ENCODE results near the gene MTMR10. TPM values are rescaled to one million over a fixed set of nuclear protein-coding genes. Genes with fewer than 3 reads are reported as not detected.

Gene MTMR10
- total and polyA plus RNA-seq, 8 donors = 27.0 to 34.3 (median 31.2) TPM

DNA sequence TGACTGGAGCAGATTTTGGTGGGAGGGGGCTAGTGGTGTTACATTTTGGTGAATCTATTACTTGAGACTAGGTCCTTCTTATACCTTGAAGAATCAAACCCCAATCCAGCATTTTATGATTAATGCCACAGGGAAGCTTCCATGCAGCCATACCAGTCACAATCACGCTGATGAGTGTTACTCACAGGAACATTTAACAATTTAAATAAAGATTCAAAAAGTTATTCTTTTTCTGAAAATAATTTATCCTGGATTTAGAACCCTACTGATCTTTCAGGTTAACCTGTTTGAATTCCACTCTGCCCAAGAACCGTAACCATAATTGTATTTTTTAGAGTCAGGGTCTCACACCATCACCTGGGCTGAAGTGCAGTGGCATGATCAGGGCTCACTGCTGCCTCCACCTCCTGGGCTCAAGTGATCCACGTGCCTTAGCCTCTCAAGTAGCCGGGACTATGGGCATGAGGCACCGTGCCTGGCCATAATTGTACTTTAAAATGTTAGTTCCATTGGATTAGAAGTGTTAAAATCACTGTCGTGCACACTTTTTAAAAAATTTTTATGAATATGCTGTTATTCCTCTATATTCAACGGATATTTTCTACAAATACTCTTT is 929 bp upstream of the MTMR10 start:
- peak; percentile 59 for ATAC-seq
- H3K27me3 ChIP-seq = no peaks in the 10 kb centered on the region
- H3K4me3 ChIP-seq = peak overlapping the region; percentile 79 to 86
- peak in 2 of 4 donors; percentile 42 to 68 for DNase-seq
- H3K36me3 ChIP-seq = peaks cover 0 to 3% of the 10 kb centered on the region in 2 donors
- TF ChIP-seq, protein P1, sequence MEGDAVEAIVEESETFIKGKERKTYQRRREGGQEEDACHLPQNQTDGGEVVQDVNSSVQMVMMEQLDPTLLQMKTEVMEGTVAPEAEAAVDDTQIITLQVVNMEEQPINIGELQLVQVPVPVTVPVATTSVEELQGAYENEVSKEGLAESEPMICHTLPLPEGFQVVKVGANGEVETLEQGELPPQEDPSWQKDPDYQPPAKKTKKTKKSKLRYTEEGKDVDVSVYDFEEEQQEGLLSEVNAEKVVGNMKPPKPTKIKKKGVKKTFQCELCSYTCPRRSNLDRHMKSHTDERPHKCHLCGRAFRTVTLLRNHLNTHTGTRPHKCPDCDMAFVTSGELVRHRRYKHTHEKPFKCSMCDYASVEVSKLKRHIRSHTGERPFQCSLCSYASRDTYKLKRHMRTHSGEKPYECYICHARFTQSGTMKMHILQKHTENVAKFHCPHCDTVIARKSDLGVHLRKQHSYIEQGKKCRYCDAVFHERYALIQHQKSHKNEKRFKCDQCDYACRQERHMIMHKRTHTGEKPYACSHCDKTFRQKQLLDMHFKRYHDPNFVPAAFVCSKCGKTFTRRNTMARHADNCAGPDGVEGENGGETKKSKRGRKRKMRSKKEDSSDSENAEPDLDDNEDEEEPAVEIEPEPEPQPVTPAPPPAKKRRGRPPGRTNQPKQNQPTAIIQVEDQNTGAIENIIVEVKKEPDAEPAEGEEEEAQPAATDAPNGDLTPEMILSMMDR (IDR thresholded peaks at IDR 0.05) = no peak
- peak overlapping the region; percentile 98 to 99 for H3K27ac ChIP-seq
- H3K9me3 ChIP-seq = no peaks in the 10 kb centered on the region
- H3K4me1 ChIP-seq = peaks cover 11 to 36% of the 10 kb centered on the region in 2 donors
- intact Hi-C loops (cut with DNase I) = no loop called here

DNA sequence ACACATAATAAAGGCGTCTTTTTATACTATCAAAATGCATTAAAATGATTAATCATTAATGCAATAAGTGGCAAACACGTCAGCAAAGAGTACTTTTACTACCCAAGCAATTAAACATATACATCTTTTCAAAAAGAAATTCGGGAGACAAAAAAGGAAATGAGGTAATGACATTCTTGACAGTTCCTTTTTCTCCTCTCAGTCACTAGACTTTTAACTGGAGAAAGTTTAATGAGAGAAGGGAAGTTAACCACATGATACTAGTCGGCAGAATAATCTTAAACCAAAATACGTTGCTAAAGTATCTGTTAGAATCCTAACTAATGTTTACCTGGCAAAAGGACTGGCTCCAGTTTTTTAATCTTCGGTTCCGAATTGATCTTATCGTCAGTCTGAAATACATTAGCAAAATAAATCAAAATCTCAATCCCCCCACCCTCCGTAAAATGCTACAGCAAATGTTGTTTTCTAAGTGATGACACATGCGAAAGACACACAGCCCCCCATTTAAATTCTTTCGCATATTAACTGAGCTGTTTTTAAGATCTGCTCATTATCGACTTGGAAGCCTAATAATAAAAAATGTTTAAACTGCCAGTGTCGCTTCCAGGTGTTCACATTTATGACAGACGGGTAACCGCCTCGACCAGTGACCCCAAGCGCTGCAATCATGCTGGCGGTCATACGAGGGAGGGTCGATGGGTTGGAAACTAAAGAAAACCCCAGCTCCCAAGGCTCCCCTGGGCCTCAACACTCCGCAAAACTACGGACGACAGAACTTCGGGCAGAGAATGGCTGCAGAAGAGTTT is 778 bp downstream of the MTMR10 start:
- intact Hi-C loops (cut with DNase I) = no loop called here
- ATAC-seq = peak; percentile 19
- TF ChIP-seq, protein P1 (IDR thresholded peaks at IDR 0.05) = no peak
- Histone ChIP-seq H3K4me3 (peak overlapping the region; percentile 79 to 86), H3K4me1 (peaks cover 13 to 41% of the 10 kb centered on the region in 2 donors), H3K36me3 (peaks cover 0 to 20% of the 10 kb centered on the region in 2 donors), H3K27me3 (no peaks in the 10 kb centered on the region), H3K27ac (peak overlapping the region; percentile 98 to 99), H3K9me3 (no peaks in the 10 kb centered on the region)
- DNase-seq = peak in 1 of 4 donors; percentile 11

DNA sequence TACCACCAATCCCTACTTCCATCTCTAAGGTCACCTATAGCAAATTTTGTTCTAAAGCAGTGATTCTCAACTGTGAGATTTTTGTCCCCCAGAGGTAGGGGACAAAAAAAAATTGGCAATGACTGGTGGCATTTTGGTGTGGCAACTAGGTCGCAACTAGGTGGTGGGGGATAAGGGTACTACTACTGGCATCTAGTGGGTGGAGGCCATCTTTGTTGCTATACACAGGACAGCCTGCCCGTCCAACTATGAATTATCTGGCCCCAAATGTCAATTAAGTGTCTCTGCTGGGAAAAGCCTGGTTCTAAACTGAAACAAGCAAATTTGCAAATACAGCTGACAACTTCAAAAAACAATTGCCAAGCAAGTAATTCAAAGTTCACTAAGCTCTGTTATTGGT is 1.4 kb downstream of the MTMR10 start:
- Histone ChIP-seq H3K27me3 (no peaks in the 10 kb centered on the region), H3K9me3 (no peaks in the 10 kb centered on the region), H3K4me3 (peak overlapping the region; percentile 79 to 86), H3K4me1 (peaks cover 19 to 47% of the 10 kb centered on the region in 2 donors), H3K27ac (peak overlapping the region; percentile 98 to 99), H3K36me3 (peaks cover 0 to 21% of the 10 kb centered on the region in 2 donors)
- peak in 1 of 4 donors; percentile 10 for DNase-seq
- intact Hi-C loops (cut with DNase I) = no loop called here
- no peak for ATAC-seq
- TF ChIP-seq, protein P1 (IDR thresholded peaks at IDR 0.05) = no peak

DNA sequence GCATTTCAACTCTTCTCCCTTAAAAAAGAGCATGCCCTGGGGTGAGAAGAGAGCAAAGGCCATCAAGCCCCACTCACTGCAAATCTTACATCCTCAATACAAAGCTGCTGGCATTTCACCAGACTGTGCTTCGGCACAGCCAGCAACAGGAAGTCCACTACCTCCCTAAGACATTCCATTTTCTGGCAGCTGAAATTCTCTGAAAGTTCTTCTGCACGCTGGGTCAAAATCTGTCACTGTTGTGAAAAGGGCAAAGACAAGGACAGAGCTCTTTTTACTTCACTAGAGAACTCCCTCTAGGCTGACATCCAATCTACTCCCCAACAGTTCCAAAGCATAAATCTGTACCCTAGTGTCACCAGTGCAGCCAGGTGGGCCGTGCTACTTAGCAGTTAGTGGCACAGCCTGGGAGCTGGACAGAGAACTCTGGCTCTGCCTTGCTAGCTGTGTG is 6.3 kb downstream of the MTMR10 start:
- Histone ChIP-seq H3K27me3 (no peaks in the 10 kb centered on the region), H3K4me3 (no peak overlapping the region), H3K4me1 (peaks cover 25 to 65% of the 10 kb centered on the region in 2 donors), H3K27ac (peak overlapping the region in 1 of 2 donors; percentile 24), H3K9me3 (no peaks in the 10 kb centered on the region), H3K36me3 (peaks cover 0 to 36% of the 10 kb centered on the region in 2 donors)
- TF ChIP-seq, protein P1 (IDR thresholded peaks at IDR 0.05) = no peak
- ATAC-seq = peak; percentile 52
- peak in 1 of 4 donors; percentile 7 for DNase-seq
- intact Hi-C loops (cut with DNase I) = no loop called here

DNA sequence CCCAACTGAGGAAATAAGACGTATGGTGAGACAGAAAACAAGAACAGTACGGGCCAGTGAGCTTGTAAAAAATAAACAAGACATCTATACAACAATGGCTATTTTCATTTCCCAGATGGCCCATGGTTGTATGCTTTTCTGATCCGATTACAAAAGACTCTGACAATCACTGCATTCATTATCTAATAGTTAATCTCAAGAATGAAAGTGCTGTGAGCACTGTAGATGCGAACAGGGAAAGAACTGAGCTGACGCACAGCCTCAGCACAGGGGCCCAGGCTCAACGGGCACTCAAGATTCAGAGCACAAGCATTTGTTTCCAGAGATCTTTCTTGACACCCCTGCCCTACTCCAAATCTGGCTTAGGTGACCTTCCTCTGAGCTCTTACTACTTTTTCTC is 6.9 kb downstream of the MTMR10 start:
- H3K4me3 ChIP-seq = no peak overlapping the region
- no peaks in the 10 kb centered on the region for H3K9me3 ChIP-seq
- no peaks in the 10 kb centered on the region for H3K27me3 ChIP-seq
- no peak for DNase-seq
- H3K36me3 ChIP-seq = peaks cover 0 to 36% of the 10 kb centered on the region in 2 donors
- TF ChIP-seq, protein P1 (IDR thresholded peaks at IDR 0.05) = no peak
- H3K27ac ChIP-seq = peak overlapping the region in 1 of 2 donors; percentile 24
- peaks cover 21 to 65% of the 10 kb centered on the region in 2 donors for H3K4me1 ChIP-seq
- intact Hi-C loops (cut with DNase I) = no loop called here
- ATAC-seq = peak; percentile 49
